Measurements from ENCODE around the gene ZNF132. TPM values are rescaled to one million over a fixed set of nuclear protein-coding genes. Genes with fewer than 3 reads are reported as not detected.
"Not testable (repeated sequence)": the region's sequence is repeated elsewhere in the genome, so short reads cannot be mapped to it uniquely, and the experiment has no call there.

Gene ZNF132
- total RNA-seq (ENCODE audit: unreplicated experiment) = 1.2 TPM
- long read RNA-seq = 0 reads

DNA sequence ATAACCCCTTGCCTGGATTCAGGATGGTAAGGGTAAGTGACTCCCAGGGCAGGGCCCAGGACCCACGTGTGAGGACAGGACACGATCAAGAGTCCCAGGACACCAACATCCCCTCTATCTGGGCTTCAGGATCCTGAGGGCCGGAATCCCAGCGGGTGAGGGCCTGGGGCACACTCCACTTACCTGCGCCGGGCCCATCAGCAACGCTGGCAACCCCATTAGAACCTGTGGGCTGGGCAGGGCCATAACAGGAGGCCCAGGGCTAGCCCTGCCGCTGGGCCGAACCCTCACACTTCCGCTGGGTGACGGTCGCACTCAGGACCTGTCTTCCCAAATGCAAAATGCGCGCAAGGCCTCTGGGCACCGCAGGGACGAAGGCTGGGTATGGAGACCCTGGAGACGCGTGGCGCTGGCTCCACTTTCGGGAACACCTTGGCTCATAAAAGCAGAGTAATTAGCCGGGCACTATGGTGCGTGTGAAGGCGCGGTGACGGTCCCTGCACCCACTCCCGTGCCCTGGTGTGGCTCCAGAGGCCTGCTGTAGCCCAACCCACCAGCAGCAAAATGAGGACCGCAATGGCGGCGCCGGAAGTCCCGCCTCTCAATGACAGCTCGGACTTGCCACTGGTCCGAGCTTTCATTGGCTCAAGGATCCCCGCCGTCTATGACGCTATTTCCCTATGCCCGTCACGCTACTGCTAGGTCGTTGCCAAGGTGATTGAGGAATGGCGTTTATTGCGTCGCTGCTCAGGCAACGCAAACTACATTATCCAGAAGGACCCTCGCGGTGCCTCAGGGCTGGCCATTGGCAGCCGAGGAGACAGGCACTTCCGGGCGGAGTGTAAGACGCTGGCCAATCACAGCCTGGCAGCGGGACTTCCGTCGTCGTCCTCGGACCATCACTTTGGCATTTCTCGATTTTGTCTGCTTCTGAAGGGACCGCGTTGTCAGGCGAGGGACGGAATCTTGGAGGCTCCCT lies at the start of gene ZNF132:
ZNF132 (minus strand) TSS at position 578 of the 979 bp plus-strand sequence; CDS start at position 246, 332 bp downstream.
- Mint-ChIP-seq H3K36me3 (ENCODE audit: low read depth, unreplicated experiment) (peaks cover 32% of the 10 kb centered on the region), H3K9me3 (ENCODE audit: unreplicated experiment) (peaks cover 15% of the 10 kb centered on the region), H3K4me3 (ENCODE audit: unreplicated experiment) (peak within 1 kb of the TSS; percentile 76), H3K4me1 (ENCODE audit: unreplicated experiment) (no peaks in the 10 kb centered on the region), H3K27ac (ENCODE audit: unreplicated experiment) (no peak within 1 kb of the TSS), H3K27me3 (ENCODE audit: unreplicated experiment) (peaks cover 14% of the 10 kb centered on the region)
- DNase-seq (ENCODE audit: low spot score) = peak; percentile 42
- TF ChIP-seq, protein P1, sequence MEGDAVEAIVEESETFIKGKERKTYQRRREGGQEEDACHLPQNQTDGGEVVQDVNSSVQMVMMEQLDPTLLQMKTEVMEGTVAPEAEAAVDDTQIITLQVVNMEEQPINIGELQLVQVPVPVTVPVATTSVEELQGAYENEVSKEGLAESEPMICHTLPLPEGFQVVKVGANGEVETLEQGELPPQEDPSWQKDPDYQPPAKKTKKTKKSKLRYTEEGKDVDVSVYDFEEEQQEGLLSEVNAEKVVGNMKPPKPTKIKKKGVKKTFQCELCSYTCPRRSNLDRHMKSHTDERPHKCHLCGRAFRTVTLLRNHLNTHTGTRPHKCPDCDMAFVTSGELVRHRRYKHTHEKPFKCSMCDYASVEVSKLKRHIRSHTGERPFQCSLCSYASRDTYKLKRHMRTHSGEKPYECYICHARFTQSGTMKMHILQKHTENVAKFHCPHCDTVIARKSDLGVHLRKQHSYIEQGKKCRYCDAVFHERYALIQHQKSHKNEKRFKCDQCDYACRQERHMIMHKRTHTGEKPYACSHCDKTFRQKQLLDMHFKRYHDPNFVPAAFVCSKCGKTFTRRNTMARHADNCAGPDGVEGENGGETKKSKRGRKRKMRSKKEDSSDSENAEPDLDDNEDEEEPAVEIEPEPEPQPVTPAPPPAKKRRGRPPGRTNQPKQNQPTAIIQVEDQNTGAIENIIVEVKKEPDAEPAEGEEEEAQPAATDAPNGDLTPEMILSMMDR (IDR thresholded peaks at IDR 0.05; ENCODE audit: unreplicated experiment) = no peak

DNA sequence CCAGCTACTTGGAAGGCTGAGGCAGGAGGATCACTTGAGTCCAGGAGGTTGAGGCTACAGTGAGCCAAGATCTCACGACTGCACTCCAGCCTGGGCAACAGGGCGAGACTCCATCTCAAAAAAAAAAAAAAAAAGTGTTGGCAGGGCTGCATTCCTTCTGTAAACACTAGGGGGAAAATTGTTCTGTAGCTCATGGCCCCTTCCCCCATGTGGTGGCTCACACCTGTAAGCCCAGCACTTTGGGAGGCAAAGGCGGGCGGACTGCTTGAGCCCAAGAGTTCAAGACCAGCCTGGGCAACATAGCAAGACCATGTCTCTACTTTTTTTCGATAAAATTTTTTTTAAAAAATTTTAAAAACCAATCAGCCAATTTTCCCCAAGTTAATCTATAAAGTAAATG lies 44.4 kb upstream of the ZNF132 start:
- not testable (repeated sequence) for DNase-seq (ENCODE audit: low spot score); H3K27me3 Mint-ChIP-seq (ENCODE audit: unreplicated experiment); H3K9me3 Mint-ChIP-seq (ENCODE audit: unreplicated experiment); H3K4me1 Mint-ChIP-seq (ENCODE audit: unreplicated experiment); H3K4me3 Mint-ChIP-seq (ENCODE audit: unreplicated experiment); H3K36me3 Mint-ChIP-seq (ENCODE audit: low read depth, unreplicated experiment); H3K27ac Mint-ChIP-seq (ENCODE audit: unreplicated experiment)

DNA sequence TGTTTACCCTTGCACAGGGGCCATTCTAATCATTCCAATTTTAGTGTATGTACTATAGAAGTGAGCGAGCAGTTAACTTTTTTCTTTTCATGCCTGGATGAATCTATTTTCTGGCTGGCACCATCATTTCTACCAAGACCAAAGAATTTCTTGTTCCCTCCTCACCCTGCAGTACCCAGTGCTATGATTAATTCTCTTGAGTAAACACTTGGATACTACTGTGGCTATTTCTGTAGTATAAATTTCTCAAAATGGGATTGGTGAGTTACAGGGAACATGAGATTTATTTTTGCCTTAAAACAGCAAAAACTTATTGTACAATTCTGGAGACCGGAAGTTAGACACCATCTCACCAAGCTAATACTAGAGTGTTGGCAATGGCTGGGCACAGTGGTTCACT lies 43.8 kb upstream of the ZNF132 start:
- peaks cover 3% of the 10 kb centered on the region for H3K27me3 Mint-ChIP-seq (ENCODE audit: unreplicated experiment)
- TF ChIP-seq, protein P1 (IDR thresholded peaks at IDR 0.05; ENCODE audit: unreplicated experiment) = no peak
- H3K27ac Mint-ChIP-seq (ENCODE audit: unreplicated experiment) = no peak overlapping the region
- no peaks in the 10 kb centered on the region for H3K4me1 Mint-ChIP-seq (ENCODE audit: unreplicated experiment)
- no peak overlapping the region for H3K4me3 Mint-ChIP-seq (ENCODE audit: unreplicated experiment)
- DNase-seq (ENCODE audit: low spot score) = no peak
- H3K36me3 Mint-ChIP-seq (ENCODE audit: low read depth, unreplicated experiment) = peaks cover 5% of the 10 kb centered on the region
- H3K9me3 Mint-ChIP-seq (ENCODE audit: unreplicated experiment) = no peaks in the 10 kb centered on the region

DNA sequence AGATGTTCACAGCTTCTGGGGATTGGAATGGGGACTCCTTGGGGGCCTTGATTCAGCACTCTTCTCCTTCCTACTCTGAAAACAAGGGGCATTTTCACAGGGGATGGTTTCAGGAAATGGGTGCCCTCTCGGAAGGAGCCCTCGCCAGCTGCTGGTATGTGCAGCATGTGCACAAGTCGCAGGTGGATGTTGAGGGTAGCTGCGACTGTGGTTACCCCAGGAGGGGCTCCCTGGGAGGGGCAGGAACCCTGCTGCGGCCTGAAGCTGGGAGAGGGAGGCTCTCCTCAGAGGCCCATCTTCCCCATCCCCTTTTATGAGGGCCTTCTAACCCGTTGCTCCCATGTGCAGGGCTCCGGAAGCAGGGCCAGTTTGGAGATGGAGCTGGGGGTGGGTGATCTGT lies 42.4 kb upstream of the ZNF132 start:
- H3K36me3 Mint-ChIP-seq (ENCODE audit: low read depth, unreplicated experiment) = peaks cover 5% of the 10 kb centered on the region
- no peak overlapping the region for H3K27ac Mint-ChIP-seq (ENCODE audit: unreplicated experiment)
- peaks cover 3% of the 10 kb centered on the region for H3K27me3 Mint-ChIP-seq (ENCODE audit: unreplicated experiment)
- TF ChIP-seq, protein P1 (IDR thresholded peaks at IDR 0.05; ENCODE audit: unreplicated experiment) = no peak
- no peak overlapping the region for H3K4me3 Mint-ChIP-seq (ENCODE audit: unreplicated experiment)
- H3K9me3 Mint-ChIP-seq (ENCODE audit: unreplicated experiment) = no peaks in the 10 kb centered on the region
- no peaks in the 10 kb centered on the region for H3K4me1 Mint-ChIP-seq (ENCODE audit: unreplicated experiment)
- no peak for DNase-seq (ENCODE audit: low spot score)

DNA sequence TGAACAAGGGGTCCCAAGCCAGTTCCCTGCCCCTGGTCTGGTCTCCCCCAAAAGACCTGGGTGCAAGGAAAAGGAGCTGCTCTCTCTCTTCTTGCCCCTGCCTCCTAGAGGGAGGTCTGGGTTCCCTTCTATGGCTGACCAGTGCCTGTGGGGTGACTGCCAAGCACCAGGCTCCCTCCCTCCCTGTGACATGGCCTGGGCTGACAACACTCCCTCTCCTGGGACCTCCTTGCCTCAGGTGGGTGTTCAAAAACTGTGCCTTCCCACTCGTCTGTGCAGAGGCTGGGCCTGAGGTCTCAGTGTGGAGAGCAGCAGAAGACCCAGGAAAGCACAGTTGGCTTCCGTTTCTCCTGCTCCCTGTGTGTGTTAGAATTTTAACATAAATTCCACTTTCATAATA lies 40.9 kb upstream of the ZNF132 start:
- Mint-ChIP-seq H3K27me3 (ENCODE audit: unreplicated experiment) (peaks cover 5% of the 10 kb centered on the region), H3K4me1 (ENCODE audit: unreplicated experiment) (peaks cover 4% of the 10 kb centered on the region), H3K36me3 (ENCODE audit: low read depth, unreplicated experiment) (peaks cover 8% of the 10 kb centered on the region), H3K9me3 (ENCODE audit: unreplicated experiment) (no peaks in the 10 kb centered on the region), H3K4me3 (ENCODE audit: unreplicated experiment) (peak overlapping the region; percentile 25), H3K27ac (ENCODE audit: unreplicated experiment) (no peak overlapping the region)
- DNase-seq (ENCODE audit: low spot score) = no peak
- TF ChIP-seq, protein P1 (IDR thresholded peaks at IDR 0.05; ENCODE audit: unreplicated experiment) = no peak

Measured in endothelial cell (in vitro differentiated cells).